ENCODE measurements around the gene ADTRP. TPM values are rescaled to one million over a fixed set of nuclear protein-coding genes. Genes with fewer than 3 reads are reported as not detected.

ADTRP gene, protein sequence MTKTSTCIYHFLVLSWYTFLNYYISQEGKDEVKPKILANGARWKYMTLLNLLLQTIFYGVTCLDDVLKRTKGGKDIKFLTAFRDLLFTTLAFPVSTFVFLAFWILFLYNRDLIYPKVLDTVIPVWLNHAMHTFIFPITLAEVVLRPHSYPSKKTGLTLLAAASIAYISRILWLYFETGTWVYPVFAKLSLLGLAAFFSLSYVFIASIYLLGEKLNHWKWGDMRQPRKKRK
- total RNA-seq: 1 to 10 TPM in 2 of 3 donors, under 1 TPM in 1; 0.48 to 2.9 (median 2.6) TPM

DNA sequence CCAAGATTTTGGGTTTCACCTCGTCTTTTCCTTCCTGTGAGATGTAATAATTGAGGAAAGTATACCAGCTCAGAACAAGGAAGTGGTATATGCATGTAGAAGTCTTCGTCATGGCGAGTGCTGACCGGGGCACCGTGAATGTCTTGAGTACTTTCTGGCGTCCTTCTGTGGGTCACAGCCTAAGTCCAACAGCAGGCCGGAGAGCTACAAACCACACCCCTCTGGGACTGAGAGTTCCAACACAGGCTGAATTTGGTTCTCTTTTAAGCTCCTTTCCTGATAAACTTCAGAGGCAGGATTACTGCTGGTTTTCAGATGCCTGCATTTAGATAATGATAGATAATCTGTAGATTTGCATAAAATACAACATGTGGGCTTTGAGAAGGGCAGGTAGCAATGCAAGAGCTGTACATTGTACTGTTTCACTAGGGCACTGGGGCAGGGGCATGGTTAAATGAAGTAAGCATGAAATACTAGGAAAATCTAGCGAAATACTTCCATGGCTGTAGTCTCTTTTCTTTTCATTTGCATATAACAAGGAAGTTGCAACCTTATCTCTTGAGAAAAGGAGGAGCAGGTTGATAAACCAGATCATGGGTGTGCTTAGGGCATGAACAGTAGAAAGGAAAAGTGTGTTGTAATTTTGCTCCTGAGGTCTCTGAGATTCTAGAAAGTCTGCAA, at the start of gene ADTRP:
Gene ADTRP (minus strand): TSS at position 156 of the 681 bp plus-strand sequence. CDS start 44 bp downstream, at position 112.
- intact Hi-C loops (cut with DNase I; ENCODE audit: low total_unique reads): no loop called here
- no peak within 1 kb of the TSS for H3K27ac ChIP-seq
- no peak within 1 kb of the TSS for H3K4me3 ChIP-seq
- H3K9me3 ChIP-seq: no peaks in the 10 kb centered on the region
- no peak for DNase-seq (ENCODE audit: low spot score in 2 of 2)
- H3K36me3 ChIP-seq: no peaks in the 10 kb centered on the region
- H3K4me1 ChIP-seq: no peaks in the 10 kb centered on the region
- TF ChIP-seq, protein P1, sequence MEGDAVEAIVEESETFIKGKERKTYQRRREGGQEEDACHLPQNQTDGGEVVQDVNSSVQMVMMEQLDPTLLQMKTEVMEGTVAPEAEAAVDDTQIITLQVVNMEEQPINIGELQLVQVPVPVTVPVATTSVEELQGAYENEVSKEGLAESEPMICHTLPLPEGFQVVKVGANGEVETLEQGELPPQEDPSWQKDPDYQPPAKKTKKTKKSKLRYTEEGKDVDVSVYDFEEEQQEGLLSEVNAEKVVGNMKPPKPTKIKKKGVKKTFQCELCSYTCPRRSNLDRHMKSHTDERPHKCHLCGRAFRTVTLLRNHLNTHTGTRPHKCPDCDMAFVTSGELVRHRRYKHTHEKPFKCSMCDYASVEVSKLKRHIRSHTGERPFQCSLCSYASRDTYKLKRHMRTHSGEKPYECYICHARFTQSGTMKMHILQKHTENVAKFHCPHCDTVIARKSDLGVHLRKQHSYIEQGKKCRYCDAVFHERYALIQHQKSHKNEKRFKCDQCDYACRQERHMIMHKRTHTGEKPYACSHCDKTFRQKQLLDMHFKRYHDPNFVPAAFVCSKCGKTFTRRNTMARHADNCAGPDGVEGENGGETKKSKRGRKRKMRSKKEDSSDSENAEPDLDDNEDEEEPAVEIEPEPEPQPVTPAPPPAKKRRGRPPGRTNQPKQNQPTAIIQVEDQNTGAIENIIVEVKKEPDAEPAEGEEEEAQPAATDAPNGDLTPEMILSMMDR (IDR thresholded peaks at IDR 0.05): no peak
- TF ChIP-seq POLR2AphosphoS5 (IDR thresholded peaks at IDR 0.05): no peak
- H3K27me3 ChIP-seq: no peaks in the 10 kb centered on the region

DNA sequence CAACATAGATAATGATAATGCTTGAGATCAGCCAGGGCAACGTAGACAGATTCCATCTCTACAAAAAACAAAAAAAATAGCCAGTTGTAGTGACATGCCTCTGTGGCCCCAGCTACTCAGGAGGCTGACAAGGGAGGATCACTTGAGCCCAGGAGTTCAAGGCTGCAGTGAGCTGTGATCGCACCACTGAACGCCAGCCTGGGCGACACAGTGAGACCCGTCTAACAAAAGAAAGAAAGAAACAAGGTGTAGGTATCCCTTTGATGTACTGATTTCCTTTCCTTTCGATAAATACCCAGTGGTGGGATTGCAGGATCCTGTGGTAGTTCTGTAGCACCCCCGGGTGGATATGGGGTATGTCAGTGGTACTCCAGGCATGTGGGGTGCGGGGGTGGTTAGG, 48.2 kb upstream of the ADTRP start:
- H3K4me3 ChIP-seq: no peak overlapping the region

GRCh38 chr6:11824986-11825385, 46.4 kb upstream of the ADTRP start:
- no peak for DNase-seq (ENCODE audit: low spot score in 2 of 2)
- H3K27me3 ChIP-seq: no peaks in the 10 kb centered on the region
- intact Hi-C loops (cut with DNase I; ENCODE audit: low total_unique reads): no loop called here
- no peaks in the 10 kb centered on the region for H3K4me1 ChIP-seq
- H3K4me3 ChIP-seq: no peak overlapping the region
- no peak overlapping the region for H3K27ac ChIP-seq
- no peaks in the 10 kb centered on the region for H3K9me3 ChIP-seq
- H3K36me3 ChIP-seq: no peaks in the 10 kb centered on the region
- TF ChIP-seq, protein P1 (IDR thresholded peaks at IDR 0.05): no peak
- TF ChIP-seq POLR2AphosphoS5 (IDR thresholded peaks at IDR 0.05): no peak
- no peak for TF ChIP-seq POLR2A (IDR thresholded peaks at IDR 0.05)

More for the DNA sequence above, 48.2 kb upstream of the ADTRP start:
- no peaks in the 10 kb centered on the region for H3K27me3 ChIP-seq
- intact Hi-C loops (cut with DNase I; ENCODE audit: low total_unique reads): no loop called here
- no peaks in the 10 kb centered on the region for H3K9me3 ChIP-seq
- H3K36me3 ChIP-seq: no peaks in the 10 kb centered on the region
- H3K4me1 ChIP-seq: no peaks in the 10 kb centered on the region
- no peak for DNase-seq (ENCODE audit: low spot score in 2 of 2)
- TF ChIP-seq, protein P1 (IDR thresholded peaks at IDR 0.05): no peak
- TF ChIP-seq POLR2A (IDR thresholded peaks at IDR 0.05) (no peak), POLR2AphosphoS5 (IDR thresholded peaks at IDR 0.05) (no peak)
- H3K27ac ChIP-seq: no peak overlapping the region

DNA sequence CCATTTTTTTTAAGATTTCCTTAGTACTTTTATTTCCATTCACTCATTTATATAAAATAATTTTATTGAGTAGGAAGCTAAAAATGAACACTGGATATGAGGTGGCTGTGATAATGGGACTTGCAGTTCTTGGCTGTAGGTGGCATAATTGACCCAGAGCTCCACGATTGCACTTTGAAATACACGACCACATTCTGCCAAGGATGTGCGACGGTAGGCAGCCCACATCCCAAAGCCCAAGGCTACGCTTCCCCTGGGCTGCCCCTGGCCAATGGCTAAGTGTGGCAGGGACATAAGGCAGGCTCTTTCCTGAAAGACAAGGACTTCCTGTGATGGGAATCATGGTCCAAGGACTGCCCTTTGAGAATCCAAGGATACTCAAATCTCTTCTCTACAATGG, 43.7 kb upstream of the ADTRP start:
- TF ChIP-seq POLR2AphosphoS5 (IDR thresholded peaks at IDR 0.05) (no peak), POLR2A (IDR thresholded peaks at IDR 0.05) (no peak)
- TF ChIP-seq, protein P1 (IDR thresholded peaks at IDR 0.05): no peak
- H3K9me3 ChIP-seq: no peaks in the 10 kb centered on the region
- H3K4me3 ChIP-seq: no peak overlapping the region
- no peak for DNase-seq (ENCODE audit: low spot score in 2 of 2)
- H3K36me3 ChIP-seq: no peaks in the 10 kb centered on the region
- H3K27me3 ChIP-seq: no peaks in the 10 kb centered on the region
- no peak overlapping the region for H3K27ac ChIP-seq
- H3K4me1 ChIP-seq: no peaks in the 10 kb centered on the region
- intact Hi-C loops (cut with DNase I; ENCODE audit: low total_unique reads): no loop called here

DNA sequence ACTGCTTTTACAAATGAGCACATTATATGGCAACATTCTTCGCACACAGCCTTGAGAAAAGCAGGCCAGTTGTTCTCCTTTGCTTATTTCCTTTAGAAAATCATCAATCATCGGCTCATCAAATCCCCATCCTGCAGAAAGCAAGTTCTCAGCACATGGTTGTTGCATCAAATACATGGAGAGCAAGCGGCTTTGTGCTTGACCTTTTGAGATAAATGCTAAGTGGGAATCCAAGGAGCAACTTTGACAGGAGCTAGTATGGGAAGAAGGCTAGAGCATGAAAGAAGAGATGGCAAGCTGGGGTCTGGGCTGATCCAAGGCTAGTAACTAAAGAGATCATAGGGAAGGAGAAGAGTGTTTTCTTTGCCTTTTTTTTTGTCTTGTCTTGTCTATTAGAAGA, 43.2 kb upstream of the ADTRP start:
- intact Hi-C loops (cut with DNase I; ENCODE audit: low total_unique reads): no loop called here
- no peaks in the 10 kb centered on the region for H3K4me1 ChIP-seq
- H3K9me3 ChIP-seq: no peaks in the 10 kb centered on the region
- no peak overlapping the region for H3K4me3 ChIP-seq
- no peak for TF ChIP-seq POLR2AphosphoS5 (IDR thresholded peaks at IDR 0.05)
- TF ChIP-seq, protein P1 (IDR thresholded peaks at IDR 0.05): no peak
- no peak for TF ChIP-seq POLR2A (IDR thresholded peaks at IDR 0.05)
- H3K36me3 ChIP-seq: no peaks in the 10 kb centered on the region
- H3K27ac ChIP-seq: no peak overlapping the region
- H3K27me3 ChIP-seq: no peaks in the 10 kb centered on the region
- no peak for DNase-seq (ENCODE audit: low spot score in 2 of 2)
